ENCODE data around the gene CSAD.

- TF ChIP-seq, protein P1, sequence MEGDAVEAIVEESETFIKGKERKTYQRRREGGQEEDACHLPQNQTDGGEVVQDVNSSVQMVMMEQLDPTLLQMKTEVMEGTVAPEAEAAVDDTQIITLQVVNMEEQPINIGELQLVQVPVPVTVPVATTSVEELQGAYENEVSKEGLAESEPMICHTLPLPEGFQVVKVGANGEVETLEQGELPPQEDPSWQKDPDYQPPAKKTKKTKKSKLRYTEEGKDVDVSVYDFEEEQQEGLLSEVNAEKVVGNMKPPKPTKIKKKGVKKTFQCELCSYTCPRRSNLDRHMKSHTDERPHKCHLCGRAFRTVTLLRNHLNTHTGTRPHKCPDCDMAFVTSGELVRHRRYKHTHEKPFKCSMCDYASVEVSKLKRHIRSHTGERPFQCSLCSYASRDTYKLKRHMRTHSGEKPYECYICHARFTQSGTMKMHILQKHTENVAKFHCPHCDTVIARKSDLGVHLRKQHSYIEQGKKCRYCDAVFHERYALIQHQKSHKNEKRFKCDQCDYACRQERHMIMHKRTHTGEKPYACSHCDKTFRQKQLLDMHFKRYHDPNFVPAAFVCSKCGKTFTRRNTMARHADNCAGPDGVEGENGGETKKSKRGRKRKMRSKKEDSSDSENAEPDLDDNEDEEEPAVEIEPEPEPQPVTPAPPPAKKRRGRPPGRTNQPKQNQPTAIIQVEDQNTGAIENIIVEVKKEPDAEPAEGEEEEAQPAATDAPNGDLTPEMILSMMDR (IDR thresholded peaks at IDR 0.05) = no peak
- TF ChIP-seq EZH2 (IDR thresholded peaks at IDR 0.05; ENCODE audit: borderline replicate concordance, insufficient read depth, low read depth, low read length, poor library complexity, severe bottlenecking) = no peak
These were observed 38.0 kb upstream of the CSAD start for GRCh38 chr12:53218551-53219291.
